C4-2B (cell line): ENCODE results near the gene HMG20B.

Source experiments
- CTCF ChIP-seq: fragments of 450-650 bp; conservative IDR thresholded peaks from 2 replicates; pipeline ENCODE4 v1.5.1; 2017; ENCODE audit warnings: mild to moderate bottlenecking
- ZFX ChIP-seq: fragments of 450-650 bp; IDR thresholded peaks from 2 replicates; pipeline ENCODE4 v1.6.1; 2017

GRCh38 chr19:3545669-3546034 is 27.1 kb upstream of the HMG20B start:
- TF ChIP-seq CTCF (no peak), ZFX (no peak)
